ENCODE results near the gene RNF40. TPM values are rescaled to one million over a fixed set of nuclear protein-coding genes. Genes with fewer than 3 reads are reported as not detected.

RNF40 gene
- polyA plus RNA-seq, 12 donors, result 44.1 to 72.2 (median 52.7) TPM; not detected in 1

DNA sequence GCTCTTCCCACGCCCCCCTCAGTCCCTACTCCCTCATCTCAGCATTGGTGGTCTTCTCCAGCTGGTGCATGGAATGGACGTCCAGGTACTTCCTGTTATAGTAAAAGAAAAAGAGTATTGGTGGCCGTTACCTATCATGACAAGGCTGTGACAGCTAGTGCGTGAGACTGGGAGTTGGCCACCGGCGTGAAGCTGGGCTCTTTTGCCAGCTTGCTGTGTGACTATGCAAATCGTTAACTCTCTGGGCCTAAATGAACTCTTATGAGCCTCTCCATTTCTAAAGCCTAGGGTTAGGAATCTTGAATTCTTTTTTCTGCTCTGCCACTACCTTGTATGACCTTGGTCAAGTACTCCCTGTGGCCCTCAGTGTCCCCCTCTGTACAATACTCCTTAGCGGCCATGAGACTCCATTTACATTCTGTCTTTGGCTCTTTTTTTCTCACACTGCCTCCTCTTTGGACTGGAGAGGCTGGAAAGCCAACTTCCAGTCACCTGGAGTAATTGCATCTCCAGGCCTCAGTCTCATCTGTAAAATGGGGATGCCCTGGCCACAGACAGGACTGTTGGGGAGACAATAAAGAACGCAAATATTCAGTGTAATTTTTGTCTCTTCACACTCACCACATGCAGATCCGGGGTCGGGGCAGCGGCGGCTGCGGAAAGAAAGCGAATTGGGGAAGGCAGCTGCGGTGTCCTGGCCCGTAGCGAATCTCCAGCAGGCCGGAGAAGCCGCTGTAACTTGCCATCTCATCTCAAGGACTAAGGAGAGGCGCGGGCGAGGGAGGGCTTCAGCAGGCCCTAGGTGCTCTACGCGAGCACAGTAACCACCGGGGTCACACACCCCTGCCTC, 1.3 kb upstream of the RNF40 start:
- no peak for DNase-seq

DNA sequence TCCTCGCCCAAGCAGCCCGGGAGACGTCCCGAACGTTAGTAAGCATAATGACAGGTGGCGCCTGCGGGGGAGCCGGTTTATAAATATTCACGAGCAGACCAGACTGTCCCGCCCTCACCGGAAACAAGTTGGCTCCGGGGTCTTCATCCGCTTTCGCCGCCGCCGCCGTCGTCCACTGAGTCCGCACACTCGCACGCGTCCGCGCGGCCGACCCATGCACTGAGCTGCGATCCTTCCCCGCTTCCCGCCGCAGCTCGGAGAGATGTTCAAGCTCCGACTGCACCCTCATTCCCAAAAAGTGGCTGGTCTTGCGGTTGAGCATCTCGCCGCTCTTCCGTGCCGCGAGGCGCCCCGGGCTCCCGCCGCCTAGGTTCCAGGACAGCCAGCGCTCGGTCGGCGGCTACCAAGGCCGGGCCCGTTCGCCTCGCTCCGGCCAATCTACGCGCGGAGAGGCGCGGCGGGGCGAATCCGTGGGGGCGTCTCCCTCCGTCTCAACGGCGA, 645 bp upstream of the RNF40 start:
- no peak for DNase-seq

GRCh38 chr16:30762991-30763725, 1.0 kb downstream of the RNF40 start:
- DNase-seq, result no peak

DNA sequence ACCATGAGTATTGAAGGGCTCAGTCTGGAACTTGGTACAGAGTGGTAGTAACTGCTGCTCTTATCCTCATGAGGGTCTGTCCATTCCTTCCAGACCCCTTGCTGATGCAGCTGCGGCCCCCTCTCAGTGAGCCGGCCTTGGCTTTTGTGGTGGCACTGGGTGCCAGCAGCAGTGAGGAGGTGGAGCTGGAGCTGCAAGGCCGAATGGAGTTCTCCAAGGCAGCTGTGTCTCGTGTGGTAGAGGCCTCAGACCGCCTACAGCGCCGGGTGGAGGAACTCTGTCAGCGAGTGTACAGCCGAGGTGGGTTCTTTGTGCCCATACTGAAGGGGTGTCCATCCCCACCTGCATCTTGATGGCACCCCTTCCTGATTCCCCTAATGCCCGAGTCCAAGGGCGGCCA, 2.0 kb downstream of the RNF40 start:
- DNase-seq, result no peak

GRCh38 chr16:30764816-30765465, 2.8 kb downstream of the RNF40 start:
- no peak for DNase-seq

GRCh38 chr16:30766206-30766932, 4.2 kb downstream of the RNF40 start:
- no peak for DNase-seq

DNA sequence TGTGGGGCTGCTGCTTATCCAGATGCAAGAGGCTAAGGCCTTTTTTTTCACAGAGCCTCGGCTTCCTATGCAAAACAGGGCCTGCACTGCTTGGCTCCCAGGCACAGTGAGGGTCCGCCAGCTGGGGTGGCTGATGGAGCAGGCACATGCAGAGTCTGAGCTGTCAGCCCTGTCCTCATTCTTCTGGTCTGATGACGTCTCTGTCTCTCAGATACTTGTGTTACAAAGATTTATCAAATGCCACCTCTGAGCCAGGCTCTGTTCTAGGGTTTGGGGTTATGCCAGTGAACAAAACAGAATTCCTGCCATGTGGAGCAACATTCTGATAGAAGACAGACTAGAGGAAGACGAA, 4.8 kb downstream of the RNF40 start:
- no peak for DNase-seq

GRCh38 chr16:30767767-30768465, 5.8 kb downstream of the RNF40 start:
- no peak for DNase-seq

- DNase-seq, result no peak
Measured at GRCh38 chr16:30768583-30769181, 6.6 kb downstream of the RNF40 start.

DNA sequence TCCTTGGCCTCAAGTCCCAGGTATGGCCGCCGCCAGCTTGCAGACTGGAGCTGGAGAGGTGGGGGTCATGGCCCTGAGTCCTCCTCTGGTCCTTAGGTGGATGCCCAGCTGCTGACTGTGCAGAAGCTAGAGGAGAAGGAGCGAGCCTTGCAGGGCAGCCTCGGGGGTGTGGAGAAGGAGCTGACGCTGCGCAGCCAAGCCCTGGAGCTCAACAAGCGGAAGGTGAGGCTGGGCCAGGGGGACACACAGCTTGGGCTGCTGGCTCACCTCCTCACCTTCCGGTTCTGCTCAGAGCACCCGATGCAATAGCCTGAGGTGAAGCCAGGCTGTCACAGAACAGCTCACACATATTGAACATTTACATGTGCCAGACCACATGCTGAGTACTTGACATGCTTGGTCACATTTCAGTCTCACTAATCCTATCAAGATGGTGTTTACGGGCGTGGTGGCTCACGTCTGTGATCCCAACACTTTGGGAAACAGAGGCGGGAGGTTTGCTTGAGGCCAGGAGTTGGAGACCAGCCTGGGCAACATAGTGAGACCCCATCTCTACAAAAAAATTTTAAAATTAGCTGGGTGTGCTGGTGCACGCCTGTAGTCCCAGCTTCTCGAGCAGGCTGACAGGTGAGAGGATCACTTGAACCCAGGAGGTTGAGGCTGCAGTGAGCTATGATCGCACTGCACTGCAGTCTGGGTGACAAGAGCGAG, 7.4 kb downstream of the RNF40 start:
- no peak for DNase-seq

GRCh38 chr16:30771726-30772125, 9.6 kb downstream of the RNF40 start:
- no peak for DNase-seq

- no peak for DNase-seq
Measured at GRCh38 chr16:30773826-30774225, 11.7 kb downstream of the RNF40 start.

- DNase-seq, result no peak
Measured at GRCh38 chr16:30774367-30775130, 12.4 kb downstream of the RNF40 start.

GRCh38 chr16:30775131-30775391, 12.9 kb downstream of the RNF40 start:
- DNase-seq, result no peak

- peak; percentile 89 for DNase-seq
Measured at GRCh38 chr16:30775392-30776188, 13.5 kb downstream of the RNF40 start.

- no peak for DNase-seq
Measured at GRCh38 chr16:30777591-30778297, 15.6 kb downstream of the RNF40 start.

- no peak for DNase-seq
Measured at GRCh38 chr16:30778549-30779244, 16.6 kb downstream of the RNF40 start.

Measured in muscle of arm (tissue), 12 donors.